ENCODE results near the gene ZNF845. TPM values are rescaled to one million over a fixed set of nuclear protein-coding genes. Genes with fewer than 3 reads are reported as not detected.
"Not testable (repeated sequence)": the region's sequence is repeated elsewhere in the genome, so short reads cannot be mapped to it uniquely, and the experiment has no call there.

The ZNF845 gene
- total RNA-seq, 1 experiment from 2014 or later: 11.5 TPM

DNA sequence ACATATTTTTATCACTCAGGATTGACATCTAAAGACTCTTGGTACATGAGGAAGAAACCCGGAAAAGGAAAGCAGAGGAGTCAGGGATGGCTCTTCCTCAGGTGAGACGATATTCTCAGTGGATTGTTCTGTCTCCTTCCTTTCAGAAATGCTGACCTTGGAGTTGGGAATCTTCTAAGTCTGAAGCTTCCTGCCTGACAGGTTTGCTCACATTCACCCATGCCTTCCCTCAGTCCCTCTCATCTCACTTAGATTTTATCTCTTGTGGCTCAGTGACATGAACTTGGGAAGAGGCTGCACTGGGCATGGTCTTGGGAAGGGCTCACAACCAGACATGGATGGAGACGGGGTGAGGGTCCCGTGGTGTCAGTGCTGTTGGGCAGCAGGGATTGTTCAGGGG is 38.6 kb downstream of the ZNF845 start:
- no peak for DNase-seq (ENCODE audit: low spot score)
- in situ Hi-C loops (cut with HindIII; ENCODE audit: low sequenced_read_pairs): no loop called here

GRCh38 chr19:53374288-53374687 is 40.7 kb downstream of the ZNF845 start:
- in situ Hi-C loops (cut with HindIII; ENCODE audit: low sequenced_read_pairs): no loop called here
- no peak for DNase-seq (ENCODE audit: low spot score)

GRCh38 chr19:53374743-53375142 is 41.2 kb downstream of the ZNF845 start:
- in situ Hi-C loops (cut with HindIII; ENCODE audit: low sequenced_read_pairs): no loop called here

GRCh38 chr19:53381376-53381775 is 47.8 kb downstream of the ZNF845 start:
- DNase-seq (ENCODE audit: low spot score): no peak
- in situ Hi-C loops (cut with HindIII; ENCODE audit: low sequenced_read_pairs): no loop called here

More at GRCh38 chr19:53374743-53375142, 41.2 kb downstream of the ZNF845 start:
- DNase-seq (ENCODE audit: low spot score): no peak

GRCh38 chr19:53388168-53388567 is 54.6 kb downstream of the ZNF845 start:
- DNase-seq (ENCODE audit: low spot score): no peak
- in situ Hi-C loops (cut with HindIII; ENCODE audit: low sequenced_read_pairs): no loop called here

DNA sequence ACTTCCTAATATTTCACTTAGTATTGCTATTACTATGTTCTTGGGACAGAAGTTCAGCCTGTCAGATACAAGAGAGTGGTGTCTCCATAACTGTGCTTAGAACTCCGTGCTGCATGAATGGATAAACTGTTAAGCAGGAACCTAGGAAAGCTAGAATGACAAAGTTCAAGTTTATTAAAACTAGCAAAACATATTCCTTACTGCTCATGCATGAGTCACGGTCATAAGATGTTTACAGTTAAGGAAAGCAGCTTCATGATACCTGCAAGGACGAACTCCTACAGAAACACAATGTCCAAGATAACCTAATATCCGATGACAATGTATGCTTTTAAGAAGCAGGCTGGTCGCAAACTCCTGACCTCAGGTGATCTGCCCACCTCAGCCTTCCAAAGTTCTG is 55.4 kb downstream of the ZNF845 start:
- in situ Hi-C loops (cut with HindIII; ENCODE audit: low sequenced_read_pairs): no loop called here
- no peak for DNase-seq (ENCODE audit: low spot score)

DNA sequence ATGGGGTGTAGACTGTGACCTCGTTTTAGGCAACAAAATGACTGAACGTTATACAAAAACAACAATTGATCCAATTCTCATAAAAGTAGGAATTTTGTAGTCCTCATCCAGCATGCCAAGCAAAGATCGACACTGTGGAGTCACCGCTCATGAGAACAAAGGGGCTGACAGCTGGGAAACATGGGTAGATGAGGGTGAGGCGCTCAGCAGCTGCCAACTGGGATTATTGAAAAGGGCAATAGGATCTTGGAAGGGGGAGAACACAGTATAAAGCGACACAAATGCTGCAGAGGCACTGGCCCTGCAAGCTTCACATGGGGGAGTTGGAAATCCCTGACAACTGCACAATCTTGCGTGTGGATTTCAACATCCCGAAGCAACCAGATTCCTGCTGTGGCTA is 56.0 kb downstream of the ZNF845 start:
- in situ Hi-C loops (cut with HindIII; ENCODE audit: low sequenced_read_pairs): no loop called here

DNA sequence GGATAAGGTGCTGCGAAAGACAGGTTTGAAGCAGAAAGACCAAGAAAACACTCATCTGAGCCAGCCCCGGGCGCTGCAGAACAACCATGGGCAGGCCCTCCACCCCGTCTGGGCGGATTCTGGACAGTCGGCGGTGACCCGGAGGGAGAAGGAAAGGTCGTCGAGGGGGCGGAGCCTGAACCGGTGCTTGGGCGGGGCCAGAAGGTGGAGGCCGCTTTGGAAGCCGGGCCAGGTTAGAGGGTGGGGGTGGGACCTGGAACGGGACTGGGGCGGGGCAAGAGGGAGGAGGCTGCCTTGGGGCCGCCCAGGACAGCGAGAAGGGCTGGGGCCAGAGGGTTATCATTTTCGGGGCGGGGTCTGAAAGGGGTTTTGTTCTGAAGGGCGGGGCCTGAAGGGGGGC is 56.4 kb downstream of the ZNF845 start:
- peak; percentile 49 for DNase-seq (ENCODE audit: low spot score)
- in situ Hi-C loops (cut with HindIII; ENCODE audit: low sequenced_read_pairs): no loop called here

More for the DNA sequence above, 56.0 kb downstream of the ZNF845 start:
- DNase-seq (ENCODE audit: low spot score): no peak

DNA sequence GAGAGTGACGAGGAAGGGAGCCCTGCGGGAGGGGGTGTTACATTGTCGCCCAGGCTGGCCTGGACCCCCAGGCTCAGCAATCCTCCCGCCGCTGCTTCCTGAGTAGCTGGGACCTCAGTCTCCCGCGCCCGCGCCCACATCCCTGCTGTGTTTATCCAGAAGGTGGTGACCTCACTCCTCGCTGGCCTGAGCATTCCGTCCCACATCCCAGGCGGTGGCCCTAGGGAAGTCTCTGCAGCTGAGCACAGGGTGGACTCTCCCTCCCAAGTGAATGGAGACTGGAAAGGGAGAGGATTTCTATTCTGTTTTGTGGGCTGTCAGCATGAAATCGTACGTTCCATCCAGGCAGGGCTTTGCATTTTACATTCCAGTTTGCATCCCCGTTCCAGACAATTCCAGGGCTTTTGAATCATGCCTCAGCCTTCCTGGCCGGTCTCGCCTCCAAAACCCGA is 61.0 kb downstream of the ZNF845 start:
- in situ Hi-C loops (cut with HindIII; ENCODE audit: low sequenced_read_pairs): no loop called here
- no peak for DNase-seq (ENCODE audit: low spot score)

- DNase-seq (ENCODE audit: low spot score): peak; percentile 92
- in situ Hi-C loops (cut with HindIII; ENCODE audit: low sequenced_read_pairs): no loop called here
Measured at GRCh38 chr19:53394974-53395839, 61.7 kb downstream of the ZNF845 start, which contains the start of gene ZNF765. TSS of gene ZNF765 (plus strand) at chr19:53395149. CDS start at chr19:53398016, 2,867 bp downstream.

DNA sequence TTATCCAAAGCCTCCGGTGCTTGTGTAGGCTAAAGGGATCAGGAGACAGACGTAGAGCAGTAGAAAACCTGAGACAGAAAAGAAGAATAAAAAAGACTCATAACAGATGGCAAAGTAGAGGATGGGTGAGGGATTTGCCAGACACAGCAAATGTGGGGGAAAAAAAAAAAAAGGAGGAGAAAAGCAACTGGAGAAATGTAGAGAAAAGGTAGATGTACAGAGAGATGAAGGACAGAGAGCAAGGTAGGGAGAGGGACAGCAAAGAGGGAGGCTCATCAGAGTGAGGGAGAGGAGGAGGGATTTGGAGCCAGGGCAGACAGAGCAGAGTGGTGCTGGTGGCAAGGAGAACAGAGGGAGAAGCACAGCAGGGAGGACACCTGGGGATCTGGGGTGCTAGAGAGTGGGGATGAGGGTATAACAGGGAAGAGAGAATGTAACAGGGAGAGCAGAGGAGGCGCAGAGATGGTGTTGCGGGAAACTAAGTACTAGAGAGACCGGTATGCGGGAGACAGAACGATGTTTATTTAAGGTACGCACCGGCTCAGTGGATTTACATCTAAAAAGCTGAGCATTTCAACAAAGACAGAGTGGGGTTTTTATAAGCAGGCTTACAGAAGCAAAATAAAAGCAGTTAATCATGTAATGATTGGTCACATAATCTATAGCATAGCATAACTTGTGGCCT is 62.4 kb downstream of the ZNF845 start:
- peak; percentile 44 for DNase-seq (ENCODE audit: low spot score)
- in situ Hi-C loops (cut with HindIII; ENCODE audit: low sequenced_read_pairs): not testable (repeated sequence)

DNA sequence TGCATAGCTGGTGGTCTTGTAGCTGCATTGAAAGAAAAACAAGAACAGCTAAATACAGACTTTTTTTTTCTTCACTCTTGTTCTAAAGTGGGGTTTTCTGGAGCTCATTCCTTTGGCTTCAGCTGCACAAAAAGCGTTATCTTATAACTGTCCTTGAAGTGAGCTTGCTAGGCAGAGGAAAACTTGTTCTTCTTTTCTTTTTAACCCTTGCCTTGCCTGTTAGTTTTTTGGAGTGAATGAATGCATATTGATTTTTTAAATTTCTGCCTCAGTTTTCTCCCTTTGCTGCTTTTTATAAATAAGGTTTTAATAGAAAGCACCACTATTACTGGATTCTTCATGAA is 62.9 kb downstream of the ZNF845 start:
- in situ Hi-C loops (cut with HindIII; ENCODE audit: low sequenced_read_pairs): no loop called here
- DNase-seq (ENCODE audit: low spot score): peak; percentile 1

DNA sequence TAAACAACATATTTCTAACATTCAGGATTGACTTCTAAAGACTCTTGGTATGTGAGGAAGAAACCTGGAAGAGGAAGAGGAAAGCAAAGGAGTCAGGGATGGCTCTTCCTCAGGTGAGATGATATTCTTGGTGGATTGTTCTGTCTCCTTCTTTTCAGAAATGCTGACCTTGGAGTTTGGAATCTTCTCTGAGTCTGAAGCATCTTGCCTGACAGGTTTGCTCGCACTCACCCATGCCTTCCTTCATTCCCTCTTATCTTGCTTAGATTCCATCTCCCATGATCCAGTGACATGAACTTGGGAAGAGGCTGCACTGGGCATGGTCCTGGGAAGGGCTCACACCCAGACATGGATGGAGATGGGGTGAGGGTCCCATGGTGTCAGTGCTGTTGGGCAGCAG is 64.4 kb downstream of the ZNF845 start:
- in situ Hi-C loops (cut with HindIII; ENCODE audit: low sequenced_read_pairs); DNase-seq (ENCODE audit: low spot score): not testable (repeated sequence)

Other genes starting within 250 kb of the ZNF845 start
- gene ZNF160, start 230.3 kb upstream of the ZNF845 start, total RNA-seq (2014; rRNA removed; shearing (Covaris generic)): 17.0 and 18.6 TPM in 2 replicates
- gene ZNF415, start 200.8 kb upstream of the ZNF845 start, total RNA-seq (2014; rRNA removed; shearing (Covaris generic)): 2.3 and 3.6 TPM in 2 replicates
- gene ZNF347, start 174.7 kb upstream of the ZNF845 start, total RNA-seq (2014; rRNA removed; shearing (Covaris generic)): 3.3 and 4.9 TPM in 2 replicates
- not detected in 2 replicates for gene ZNF665, start 140.4 kb upstream of the ZNF845 start, total RNA-seq (2014; rRNA removed; shearing (Covaris generic))
- gene ZNF677, start 78.9 kb upstream of the ZNF845 start, total RNA-seq (2014; rRNA removed; shearing (Covaris generic)): not detected in 2 replicates
- gene VN1R2, start 75.5 kb upstream of the ZNF845 start, total RNA-seq (2014; rRNA removed; shearing (Covaris generic)): not detected in 2 replicates
- not detected in 2 replicates for gene VN1R4, start 66.0 kb upstream of the ZNF845 start, total RNA-seq (2014; rRNA removed; shearing (Covaris generic))
- gene ZNF525, start 32.0 kb downstream of the ZNF845 start, total RNA-seq (2014; rRNA removed; shearing (Covaris generic)): 11.9 and 23.0 TPM in 2 replicates
- gene ZNF765, start 61.4 kb downstream of the ZNF845 start, total RNA-seq (2014; rRNA removed; shearing (Covaris generic)): 10.3 and 13.8 TPM in 2 replicates
- gene ZNF761, start 98.2 kb downstream of the ZNF845 start, total RNA-seq (2014; rRNA removed; shearing (Covaris generic)): 10.3 and 17.7 TPM in 2 replicates
- 0.37 and 0.75 TPM in 2 replicates for gene ZNF813, start 134.0 kb downstream of the ZNF845 start, total RNA-seq (2014; rRNA removed; shearing (Covaris generic))
- gene ZNF331, start 204.4 kb downstream of the ZNF845 start, total RNA-seq (2014; rRNA removed; shearing (Covaris generic)): 4.2 and 10.6 TPM in 2 replicates

Data from G401 (cell line).